HG03175 (cell line): ENCODE data around the gene EPS15.
A peak's percentile ranks its signal among the peaks of the same experiment; 100 is the strongest.

Experiments
- ATAC-seq: cut with Tn5 transposase; IDR thresholded peaks from one replicate; pipeline ENCODE4 v1.9.1; 2021; ENCODE audit warnings: mild to moderate bottlenecking, moderate library complexity; ENCODE audit not compliant: unreplicated experiment

Gene EPS15

GRCh38 chr1:51515982-51516648, 3.0 kb downstream of the EPS15 start:
- ATAC-seq = no peak

- ATAC-seq = no peak
Measured at GRCh38 chr1:51515312-51515960, 3.6 kb downstream of the EPS15 start.

- no peak for ATAC-seq
Measured at GRCh38 chr1:51514733-51515132, 4.3 kb downstream of the EPS15 start.

GRCh38 chr1:51512606-51513005, 6.5 kb downstream of the EPS15 start:
- ATAC-seq = no peak

- no peak for ATAC-seq
Measured at GRCh38 chr1:51512120-51512519, 6.9 kb downstream of the EPS15 start.

GRCh38 chr1:51509773-51510172, 9.3 kb downstream of the EPS15 start:
- no peak for ATAC-seq

- no peak for ATAC-seq
Measured at GRCh38 chr1:51506537-51506936, 12.5 kb downstream of the EPS15 start.

- ATAC-seq = peak; percentile 49
Measured at GRCh38 chr1:51504806-51505525, 14.1 kb downstream of the EPS15 start.

- peak; percentile 79 for ATAC-seq
Measured at GRCh38 chr1:51501218-51501630, 17.8 kb downstream of the EPS15 start.

GRCh38 chr1:51499694-51500093, 19.4 kb downstream of the EPS15 start:
- ATAC-seq = no peak

GRCh38 chr1:51498924-51499323, 20.1 kb downstream of the EPS15 start:
- ATAC-seq = no peak

- no peak for ATAC-seq
Measured at GRCh38 chr1:51497340-51497739, 21.7 kb downstream of the EPS15 start.

- ATAC-seq = no peak
Measured at GRCh38 chr1:51494138-51494830, 24.8 kb downstream of the EPS15 start.

GRCh38 chr1:51491166-51491981, 27.7 kb downstream of the EPS15 start:
- peak; percentile 51 for ATAC-seq

- ATAC-seq = no peak
Measured at GRCh38 chr1:51489472-51489871, 29.6 kb downstream of the EPS15 start.

GRCh38 chr1:51488372-51489050, 30.6 kb downstream of the EPS15 start:
- ATAC-seq = no peak

GRCh38 chr1:51487628-51488027, 31.4 kb downstream of the EPS15 start:
- no peak for ATAC-seq

- no peak for ATAC-seq
Measured at GRCh38 chr1:51484591-51484990, 34.5 kb downstream of the EPS15 start.

- ATAC-seq = no peak
Measured at GRCh38 chr1:51482881-51483280, 36.2 kb downstream of the EPS15 start.
